Right lobe of liver (tissue), 6 donors: ENCODE measurements around the gene CHIT1. TPM values are rescaled to one million over a fixed set of nuclear protein-coding genes. Genes with fewer than 3 reads are reported as not detected.

Experiments used
- ATAC-seq, 4 donors: fragments of 200-7000 bp; cut with Tn5 transposase; one replicate each; pipeline ENCODE4 v1.9.1; 2020; ENCODE audit warnings: mild to moderate bottlenecking in 4 of 4, moderate library complexity in 4 of 4
- DNase-seq, 3 donors: peaks; one replicate each; pipeline ENCODE4 v3.0.0-alpha.2; 2020
- H3K27ac ChIP-seq, 3 donors: fragments of 200-600 bp; one replicate each; pipeline ENCODE4 v1.8.0; 2022
- H3K27me3 ChIP-seq, 2 donors: fragments of 200-600 bp; one replicate each; pipeline ENCODE4 v1.8.0; 2022
- H3K36me3 ChIP-seq, 4 donors: fragments of 200-600 bp; sonication (generic) in 1 of 4; one replicate each; pipeline versions ENCODE4 v1.5.1 to v1.8.0; 2017 to 2022; ENCODE audit warnings: control low read depth in 1 of 4
- H3K4me1 ChIP-seq, 4 donors: fragments of 200-600 bp; sonication (generic) in 1 of 4; one replicate each; pipeline versions ENCODE4 v1.5.1 to v1.8.0; 2017 to 2022; ENCODE audit warnings: control low read depth in 1 of 4
- H3K4me3 ChIP-seq, 3 donors: fragments of 200-600 bp; one replicate each; pipeline ENCODE4 v1.8.0; 2022
- H3K9me3 ChIP-seq, 4 donors: fragments of 200-600 bp; sonication (generic) in 1 of 4; one replicate each; pipeline versions ENCODE4 v1.5.1 to v1.8.0; 2017 to 2022; ENCODE audit warnings: control low read depth in 1 of 4
- CTCF ChIP-seq, 4 donors: fragments of 200-600 bp in 3 of 4; fragments of 450-650 bp in 1 of 4; IDR thresholded peaks; one replicate each; pipeline versions ENCODE4 v1.5.1 to v1.8.0; 2016 to 2022; ENCODE audit warnings: antibody characterized with exemption in 4 of 4, mild to moderate bottlenecking in 2 of 4
- POLR2A ChIP-seq: fragments of 450-650 bp; IDR thresholded peaks from one replicate; pipeline ENCODE4 v1.6.1; 2017; ENCODE audit warnings: antibody characterized with exemption, mild to moderate bottlenecking
- WGBS: methylation state at CpG from one replicate; pipeline ENCODE4 v1.1.6; 2018; ENCODE audit warnings: low coverage, low lambda C conversion rate; ENCODE audit not compliant: insufficient coverage; ENCODE audit errors: missing lambda C conversion rate; 5-methylcytosine and 5-hydroxymethylcytosine counted together
- intact Hi-C, 2 donors: fragments of 100-400 bp; cut with DNase I; formaldehyde crosslinking; loops; one replicate each; pipeline versions ENCODE4 v1.11.2 to v1.14.1; 2022
- long read RNA-seq: library from polyadenylated mRNA; unstranded; transcript quantifications from one replicate; pipeline ENCODE4 v2.0.0, GENCODE V29; 2019
- total RNA-seq, 6 experiments: library from RNA; depleted of rRNA in 2 of 6; stranded (reverse); fragments of >200 nt in 2 of 6; fragmentation: NEBNext Ultra II Directional in 3 of 6; extraction: Animal tissue kit (Norgen Biotek cat#: 25700) in 3 of 6; gene quantifications; one replicate each; pipeline versions ENCODE4 v1.1.0 to v1.2.4, GENCODE V29; 2016 to 2023
- donor health status: DM: no; HTN: yes; CAD: no.
- donor health status: DM: no; HTN: no; CAD: no.
- donor health status: DM: no; HTN: no; CAD: no.
- donor health status: DM: no; HTN: yes; CAD: no.
- donor health status: DM: no; HTN: yes; CAD: no.

CHIT1 gene
- under 1 TPM in 3 of 6 experiments, not detected in 3; 0.46 to 0.61 (median 0.46) TPM for total RNA-seq
- long read RNA-seq, result 0 reads

- Histone ChIP-seq H3K4me1 (no peaks in the 10 kb centered on the region), H3K27me3 (no peaks in the 10 kb centered on the region), H3K4me3 (no peak within 1 kb of the TSS), H3K36me3 (no peaks in the 10 kb centered on the region), H3K9me3 (no peaks in the 10 kb centered on the region), H3K27ac (no peak within 1 kb of the TSS)
- 36% methylated on average over 1 of the region's 7 CpGs for WGBS
- DNase-seq (no peak), ATAC-seq (no peak)
- TF ChIP-seq CTCF (IDR thresholded peaks at IDR 0.05) (no peak), POLR2A (no peak)
- intact Hi-C loops, result no loop called here
Measured at GRCh38 chr1:203229471-203230135, at the start of gene CHIT1. Gene CHIT1, minus strand, starts transcription at chr1:203229673. Its CDS starts 37 bp downstream, at chr1:203229636.

- Histone ChIP-seq H3K27ac (peak overlapping the region in 2 of 3 donors; percentile 24 to 53), H3K36me3 (no peaks in the 10 kb centered on the region), H3K9me3 (no peaks in the 10 kb centered on the region), H3K4me3 (no peak overlapping the region), H3K27me3 (no peaks in the 10 kb centered on the region), H3K4me1 (no peaks in the 10 kb centered on the region)
- no peak for DNase-seq
- ATAC-seq, result no peak
- intact Hi-C loops, result loop anchor here in 1 of 2 donors (10.0 kb wide), 1 partner anchor 206 kb away; no protein-coding TSS in a partner anchor
- TF ChIP-seq POLR2A (no peak), CTCF (IDR thresholded peaks at IDR 0.05) (no peak)
- 71% methylated on average over 8 of the region's 8 CpGs for WGBS
Measured at GRCh38 chr1:203278885-203279406, 49.5 kb upstream of the CHIT1 start.

- Histone ChIP-seq H3K27ac (peak overlapping the region; percentile 15 to 65 (median 24)), H3K4me1 (no peaks in the 10 kb centered on the region), H3K4me3 (no peak overlapping the region), H3K9me3 (no peaks in the 10 kb centered on the region), H3K36me3 (no peaks in the 10 kb centered on the region), H3K27me3 (no peaks in the 10 kb centered on the region)
- intact Hi-C loops, result loop anchor here in 1 of 2 donors (10.0 kb wide), 1 partner anchor 207 kb away; no protein-coding TSS in a partner anchor
- DNase-seq (peak in 2 of 3 donors; percentile 70 to 75), ATAC-seq (peak; percentile 58 to 66 (median 63))
- 10% methylated on average over 12 of the region's 13 CpGs for WGBS
- no peak for TF ChIP-seq POLR2A
- TF ChIP-seq CTCF (IDR thresholded peaks at IDR 0.05), result no peak
Measured at GRCh38 chr1:203278082-203278884, 48.8 kb upstream of the CHIT1 start.

- DNase-seq, result no peak
- TF ChIP-seq POLR2A (no peak), CTCF (IDR thresholded peaks at IDR 0.05) (no peak)
- ATAC-seq, result no peak
- no peak overlapping the region for H3K4me3 ChIP-seq
- H3K36me3 ChIP-seq, result no peaks in the 10 kb centered on the region
- H3K27ac ChIP-seq, result no peak overlapping the region
- H3K4me1 ChIP-seq, result peaks cover 0 to 7% (median 0%) of the 10 kb centered on the region in 4 donors
- no peaks in the 10 kb centered on the region for H3K9me3 ChIP-seq
- WGBS, result 50% methylated on average over 1 of the region's 9 CpGs
- no peaks in the 10 kb centered on the region for H3K27me3 ChIP-seq
- intact Hi-C loops, result loop anchor here in 1 of 2 donors (10.0 kb wide), 1 partner anchor 208 kb away; no protein-coding TSS in a partner anchor
Measured at GRCh38 chr1:203276916-203277545, 47.6 kb upstream of the CHIT1 start.
